Ishikawa (cell line): ENCODE data around the gene TMEM40.

Experiments
- CEBPB ChIP-seq: IDR thresholded peaks from 2 replicates; pipeline ENCODE4 v1.6.1; 2012
- CREB1 ChIP-seq: IDR thresholded peaks from 2 replicates; pipeline ENCODE4 v1.6.1; 2012; ENCODE audit warnings: low read depth
- EGR1 ChIP-seq: IDR thresholded peaks from 2 replicates; pipeline ENCODE4 v1.6.1; 2012
- EP300 ChIP-seq: IDR thresholded peaks from 2 replicates; pipeline ENCODE4 v1.6.1; 2012; ENCODE audit warnings: borderline replicate concordance
- NFIC ChIP-seq: IDR thresholded peaks from 2 replicates; pipeline ENCODE4 v1.6.1; 2012
- TAF1 ChIP-seq: IDR thresholded peaks from 2 replicates; pipeline ENCODE4 v1.6.1; 2012; ENCODE audit warnings: low read depth, mild to moderate bottlenecking
- TCF12 ChIP-seq: IDR thresholded peaks from 2 replicates; pipeline ENCODE4 v1.6.1; 2012; ENCODE audit warnings: low read depth
- TEAD4 ChIP-seq: IDR thresholded peaks from 2 replicates; pipeline ENCODE4 v1.6.1; 2012
- YY1 ChIP-seq: IDR thresholded peaks from 2 replicates; pipeline ENCODE4 v1.6.1; 2012; ENCODE audit warnings: low read depth
- ZBTB7A ChIP-seq: IDR thresholded peaks from 2 replicates; pipeline ENCODE4 v1.6.1; 2012; ENCODE audit warnings: low read depth

- TF ChIP-seq TEAD4 (peak; percentile 20; the same call in 1 of the 2 replicates), TCF12 (no peak), EP300 (no peak), EGR1 (no peak), YY1 (no peak), NFIC (0 out of 2 replicates have a peak, but pooled peaks have one; percentile 24), ZBTB7A (no peak), CEBPB (no peak), TAF1 (no peak), CREB1 (no peak)
Observed at GRCh38 chr3:12750223-12750622, 8.8 kb downstream of the TMEM40 start.
